Panc1 (cell line): ENCODE data around the gene EEF2.
"Not testable (repeated sequence)": the region's sequence is repeated elsewhere in the genome, so short reads cannot be mapped to it uniquely, and the experiment has no call there.

Experiments used
- CTCF ChIP-seq: fragments of 450-650 bp; IDR thresholded peaks from 2 replicates; pipeline ENCODE4 v1.5.1; 2017; ENCODE audit warnings: mild to moderate bottlenecking
- POLR2AphosphoS5 ChIP-seq: IDR thresholded peaks from 2 replicates; pipeline ENCODE4 v1.6.1; 2012; ENCODE audit warnings: mild to moderate bottlenecking, low read depth, low read length, moderate library complexity
- REST ChIP-seq, 2 experiments: IDR thresholded peaks; 2 replicates each; pipeline ENCODE4 v1.6.1; 2011 to 2012; ENCODE audit warnings: low read depth in 2 of 2, control low read depth in 1 of 2, low read length in 1 of 2, mild to moderate bottlenecking in 1 of 2, moderate library complexity in 1 of 2; ENCODE audit not compliant: insufficient read depth in 1 of 2
- TCF7L2 ChIP-seq: IDR thresholded peaks from 2 replicates; pipeline ENCODE4 v1.6.1; 2011; ENCODE audit warnings: mild to moderate bottlenecking, low read depth, low read length, inconsistent platforms

GRCh38 chr19:4000798-4001197, 15.5 kb upstream of the EEF2 start:
- TF ChIP-seq CTCF; TCF7L2; POLR2AphosphoS5; REST (IDR thresholded peaks at IDR 0.05; ENCODE audit: insufficient read depth in 1 of 2, low read depth in 2 of 2, low read length in 1 of 2): not testable (repeated sequence)
